ENCODE measurements around the gene POLR3C.
A peak's percentile ranks its signal among the peaks of the same experiment; 100 is the strongest.
"Not testable (repeated sequence)": the region's sequence is repeated elsewhere in the genome, so short reads cannot be mapped to it uniquely, and the experiment has no call there.

The POLR3C gene

GRCh38 chr1:145822779-145823331, 1.1 kb upstream of the POLR3C start:
- not testable (repeated sequence) for DNase-seq

GRCh38 chr1:145824499-145824842, 471 bp downstream of the POLR3C start:
- DNase-seq, result no peak

GRCh38 chr1:145826030-145826429, 2.0 kb downstream of the POLR3C start:
- DNase-seq, result no peak

- DNase-seq, result no peak
Observed at GRCh38 chr1:145827966-145828365, 4.0 kb downstream of the POLR3C start.

- DNase-seq, result peak; percentile 50
Observed at GRCh38 chr1:145828367-145829026, 4.5 kb downstream of the POLR3C start.

- DNase-seq, result not testable (repeated sequence)
Observed at GRCh38 chr1:145830810-145831209, 6.8 kb downstream of the POLR3C start.

GRCh38 chr1:145837656-145838055, 13.7 kb downstream of the POLR3C start:
- no peak for DNase-seq

GRCh38 chr1:145843031-145843430, 19.0 kb downstream of the POLR3C start:
- no peak for DNase-seq

GRCh38 chr1:145845144-145845513, 21.1 kb downstream of the POLR3C start:
- peak; percentile 84 for DNase-seq

- peak; percentile 91 for DNase-seq
Observed at GRCh38 chr1:145845514-145846161, 21.6 kb downstream of the POLR3C start, which contains the start of gene NUDT17. Gene NUDT17 (plus strand): TSS chr1:145845630. CDS start chr1:145845641, 11 bp downstream.

- peak; percentile 74 for DNase-seq
Observed at GRCh38 chr1:145846201-145846612, 22.2 kb downstream of the POLR3C start.

- DNase-seq, result no peak
Observed at GRCh38 chr1:145847827-145848226, 23.8 kb downstream of the POLR3C start.

- DNase-seq, result no peak
Observed at GRCh38 chr1:145849356-145850160, 25.6 kb downstream of the POLR3C start.

GRCh38 chr1:145855426-145855948, 31.5 kb downstream of the POLR3C start:
- no peak for DNase-seq

GRCh38 chr1:145857170-145857569, 33.2 kb downstream of the POLR3C start:
- no peak for DNase-seq

GRCh38 chr1:145858238-145858900, 34.4 kb downstream of the POLR3C start:
- peak; percentile 74 for DNase-seq

GRCh38 chr1:145858901-145859490, 35.0 kb downstream of the POLR3C start, which contains the start of gene PIAS3:
Gene PIAS3 (minus strand): TSS chr1:145859081. CDS start chr1:145858990, 91 bp downstream.
- DNase-seq, result peak; percentile 98

- peak; percentile 94 for DNase-seq
Observed at GRCh38 chr1:145859491-145860023, 35.6 kb downstream of the POLR3C start.

- no peak for DNase-seq
Observed at GRCh38 chr1:145863282-145864018, 39.5 kb downstream of the POLR3C start.

- no peak for DNase-seq
Observed at GRCh38 chr1:145868232-145868631, 44.2 kb downstream of the POLR3C start.
